WI38 (cell line): Measurements from ENCODE around the gene ACD.

ENCODE experiments used
- H3K4me3 ChIP-seq: 2 replicates; pipeline ENCODE4 v1.5.1; 2011; ENCODE audit warnings: low read depth, mild to moderate bottlenecking, control low read depth, low read length
- TF ChIP-seq, protein P1 (sequence below): IDR thresholded peaks from 2 replicates; pipeline ENCODE4 v1.5.1; 2012; ENCODE audit warnings: low read depth, mild to moderate bottlenecking, control low read depth, low read length

Gene ACD

DNA sequence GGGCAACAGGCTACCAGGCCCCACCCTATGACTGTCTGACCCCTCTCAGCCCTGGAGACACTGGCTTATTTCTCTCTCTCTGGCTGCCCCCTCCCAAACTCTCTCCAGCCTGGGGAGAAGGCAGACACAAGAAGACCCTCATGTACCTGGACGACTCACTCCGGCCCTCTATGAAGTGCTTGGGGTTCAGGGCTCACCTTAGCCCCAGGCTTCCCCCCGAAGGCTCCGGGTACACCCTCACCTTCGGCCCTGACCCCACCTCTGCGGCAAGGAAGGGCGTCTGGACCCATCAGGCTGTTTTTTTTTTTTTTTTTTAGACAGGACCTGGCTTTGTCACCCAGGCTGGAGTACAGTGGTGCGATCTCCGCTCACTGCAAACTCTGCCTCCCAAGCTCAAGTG lies 16.0 kb downstream of the ACD start:
- H3K4me3 ChIP-seq: no peak overlapping the region
- TF ChIP-seq, protein P1, sequence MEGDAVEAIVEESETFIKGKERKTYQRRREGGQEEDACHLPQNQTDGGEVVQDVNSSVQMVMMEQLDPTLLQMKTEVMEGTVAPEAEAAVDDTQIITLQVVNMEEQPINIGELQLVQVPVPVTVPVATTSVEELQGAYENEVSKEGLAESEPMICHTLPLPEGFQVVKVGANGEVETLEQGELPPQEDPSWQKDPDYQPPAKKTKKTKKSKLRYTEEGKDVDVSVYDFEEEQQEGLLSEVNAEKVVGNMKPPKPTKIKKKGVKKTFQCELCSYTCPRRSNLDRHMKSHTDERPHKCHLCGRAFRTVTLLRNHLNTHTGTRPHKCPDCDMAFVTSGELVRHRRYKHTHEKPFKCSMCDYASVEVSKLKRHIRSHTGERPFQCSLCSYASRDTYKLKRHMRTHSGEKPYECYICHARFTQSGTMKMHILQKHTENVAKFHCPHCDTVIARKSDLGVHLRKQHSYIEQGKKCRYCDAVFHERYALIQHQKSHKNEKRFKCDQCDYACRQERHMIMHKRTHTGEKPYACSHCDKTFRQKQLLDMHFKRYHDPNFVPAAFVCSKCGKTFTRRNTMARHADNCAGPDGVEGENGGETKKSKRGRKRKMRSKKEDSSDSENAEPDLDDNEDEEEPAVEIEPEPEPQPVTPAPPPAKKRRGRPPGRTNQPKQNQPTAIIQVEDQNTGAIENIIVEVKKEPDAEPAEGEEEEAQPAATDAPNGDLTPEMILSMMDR: no peak

DNA sequence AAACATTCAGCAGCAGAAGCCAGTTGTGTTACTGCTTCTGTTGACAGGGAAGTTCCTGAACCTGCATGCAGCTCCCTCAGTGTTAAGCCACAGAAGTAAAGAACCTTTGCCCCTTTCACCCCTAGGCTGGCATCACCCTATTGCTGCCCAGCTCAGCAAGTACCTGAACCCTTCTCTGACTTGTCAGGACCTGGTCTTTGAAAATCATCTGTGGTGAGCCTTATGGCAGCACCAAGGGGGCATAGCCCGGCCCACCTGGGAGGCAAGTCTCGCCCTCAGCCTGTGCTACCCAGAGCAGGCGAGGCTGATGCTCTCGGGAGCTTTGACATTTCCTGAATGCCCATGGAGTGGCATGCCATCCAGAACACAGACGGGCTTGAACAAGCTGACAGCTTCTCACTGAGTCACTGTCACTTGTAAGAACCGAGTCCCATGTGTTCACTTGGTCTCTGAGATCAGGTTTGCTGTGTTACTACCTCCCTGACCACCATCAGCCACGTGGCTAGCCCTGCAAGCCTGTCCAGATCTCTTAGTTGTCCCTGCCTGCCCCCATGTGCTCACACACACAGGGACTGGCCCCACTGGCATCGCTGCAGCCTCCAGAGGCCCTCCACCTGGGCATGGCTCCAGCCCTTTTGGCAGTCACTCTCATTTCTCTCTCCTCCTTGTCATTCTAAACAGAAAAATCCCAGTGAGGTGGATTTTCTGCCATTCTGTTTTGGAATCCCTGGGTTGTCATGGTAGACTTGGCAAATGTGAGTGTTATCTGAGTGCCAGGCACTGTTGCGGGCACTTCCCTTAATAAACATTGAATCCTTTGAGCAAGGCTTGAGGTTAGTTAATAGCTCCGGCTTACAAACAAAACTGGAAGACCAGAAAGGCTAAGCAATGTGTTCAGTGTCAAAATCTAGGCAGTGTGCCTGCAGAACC lies 18.0 kb downstream of the ACD start:
- no peak overlapping the region for H3K4me3 ChIP-seq
- TF ChIP-seq, protein P1: no peak

DNA sequence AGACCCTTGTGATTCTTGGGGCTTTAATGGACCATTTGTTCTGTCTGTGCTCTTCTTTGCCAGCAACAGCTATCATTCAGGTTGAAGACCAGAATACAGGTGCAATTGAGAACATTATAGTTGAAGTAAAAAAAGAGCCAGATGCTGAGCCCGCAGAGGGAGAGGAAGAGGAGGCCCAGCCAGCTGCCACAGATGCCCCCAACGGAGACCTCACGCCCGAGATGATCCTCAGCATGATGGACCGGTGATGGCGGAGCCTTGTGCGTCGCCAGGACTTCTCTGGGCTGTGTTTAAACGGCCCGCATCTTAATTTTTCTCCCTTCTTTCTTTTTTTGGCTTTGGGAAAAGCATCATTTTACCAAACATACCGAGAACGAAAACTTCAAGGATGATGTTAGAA lies 22.4 kb downstream of the ACD start:
- TF ChIP-seq, protein P1: no peak

GRCh38 chr16:67636713-67637112 lies 23.3 kb downstream of the ACD start:
- H3K4me3 ChIP-seq: no peak overlapping the region
- TF ChIP-seq, protein P1: no peak

More for the DNA sequence above, 22.4 kb downstream of the ACD start:
- H3K4me3 ChIP-seq: no peak overlapping the region

DNA sequence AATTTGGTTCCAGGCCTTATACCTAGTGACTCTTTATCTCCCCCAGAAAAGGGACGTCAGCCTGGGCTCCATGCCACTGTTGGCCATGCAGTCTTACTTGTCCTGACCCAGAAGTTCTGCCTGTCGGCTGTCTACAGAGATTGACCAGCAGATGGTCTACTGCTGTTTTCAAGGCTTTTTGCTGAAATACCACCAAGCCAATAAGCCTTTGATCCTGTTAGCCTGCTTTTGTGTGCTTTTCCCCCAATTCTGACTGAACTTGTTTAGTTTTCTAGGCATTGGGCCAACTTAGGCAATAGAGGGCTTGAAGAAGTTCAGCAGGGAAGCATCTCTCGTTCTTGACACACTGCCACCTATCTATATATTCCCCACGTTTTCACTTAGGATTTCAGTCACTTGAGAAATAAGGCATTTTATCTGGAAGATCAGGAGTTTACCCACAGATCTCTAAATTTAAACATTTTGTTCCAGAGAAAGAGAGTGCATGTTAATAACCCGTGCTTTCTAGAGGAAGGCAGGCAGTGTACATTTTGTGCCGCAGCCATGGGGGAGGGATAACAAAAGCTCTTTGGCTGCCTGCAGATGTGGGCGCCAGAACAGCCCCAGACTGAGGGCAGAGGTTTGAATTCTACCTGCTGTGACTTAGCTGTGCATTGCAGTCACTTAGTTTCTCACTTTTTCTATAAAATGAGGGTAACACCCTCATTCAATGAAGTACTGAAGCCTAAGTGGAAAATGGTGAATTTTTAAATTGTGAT lies 27.5 kb downstream of the ACD start:
- no peak overlapping the region for H3K4me3 ChIP-seq
- TF ChIP-seq, protein P1: no peak

DNA sequence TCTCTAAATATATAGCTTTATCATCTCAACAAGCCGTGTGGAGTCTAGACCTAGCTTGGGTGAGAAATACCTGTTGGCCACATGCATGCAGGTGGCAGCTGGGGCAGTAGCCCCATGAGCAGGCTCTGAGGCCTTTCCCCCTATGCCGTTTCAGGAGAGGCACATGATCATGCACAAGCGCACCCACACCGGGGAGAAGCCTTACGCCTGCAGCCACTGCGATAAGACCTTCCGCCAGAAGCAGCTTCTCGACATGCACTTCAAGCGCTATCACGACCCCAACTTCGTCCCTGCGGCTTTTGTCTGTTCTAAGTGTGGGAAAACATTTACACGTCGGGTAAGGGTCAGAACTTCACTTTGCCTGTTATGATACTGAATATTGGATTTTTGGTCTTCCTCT lies 31.8 kb downstream of the ACD start:
- H3K4me3 ChIP-seq: no peak overlapping the region
- TF ChIP-seq, protein P1: no peak

DNA sequence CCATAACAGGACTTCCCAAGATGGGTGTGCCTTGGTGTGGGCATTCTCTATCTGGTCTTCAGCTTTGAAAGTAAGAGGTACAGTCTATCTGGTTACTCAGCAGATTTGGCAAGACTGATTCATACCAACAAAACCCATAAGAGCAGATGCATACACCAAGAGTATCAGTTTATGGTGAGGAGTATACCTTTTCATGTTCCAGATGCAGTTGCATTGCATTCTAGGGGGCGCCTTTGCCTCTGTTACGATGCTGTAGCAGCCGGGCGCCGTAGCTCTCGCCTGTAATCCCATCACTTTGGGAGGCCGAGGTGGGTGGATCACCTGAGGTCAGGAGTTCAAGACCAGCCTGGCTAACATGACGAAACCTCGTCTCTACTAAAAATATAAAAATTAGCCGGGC lies 46.3 kb downstream of the ACD start:
- TF ChIP-seq, protein P1: no peak
- H3K4me3 ChIP-seq: no peak overlapping the region
